SJSA1 (cell line): ENCODE measurements around the gene ZCCHC18. TPM values are rescaled to one million over a fixed set of nuclear protein-coding genes. Genes with fewer than 3 reads are reported as not detected.
A peak's percentile ranks its signal among the peaks of the same experiment; 100 is the strongest.
"Not testable (repeated sequence)": the region's sequence is repeated elsewhere in the genome, so short reads cannot be mapped to it uniquely, and the experiment has no call there.

Experiments
- DNase-seq, 2 experiments: peaks; one replicate each; pipeline ENCODE4 v3.0.0-alpha.2; 2015 to 2020; ENCODE audit warnings: low spot score in 2 of 2, low read depth in 1 of 2
- H3K27ac ChIP-seq: fragments of 250-450 bp; sonication (Bioruptor Pico); 2 replicates; pipeline ENCODE4 v1.5.1; 2020; ENCODE audit warnings: mild to moderate bottlenecking, moderate library complexity
- H3K27me3 ChIP-seq: fragments of 250-450 bp; sonication (Bioruptor Pico); replicated peaks from 2 replicates; pipeline ENCODE4 v1.5.1; 2020; ENCODE audit warnings: mild to moderate bottlenecking, moderate library complexity
- H3K36me3 ChIP-seq: fragments of 250-450 bp; sonication (Bioruptor Pico); 2 replicates; pipeline ENCODE4 v1.5.1; 2020; ENCODE audit warnings: mild to moderate bottlenecking
- H3K4me1 ChIP-seq: fragments of 250-450 bp; sonication (Bioruptor Pico); replicated peaks from 2 replicates; pipeline ENCODE4 v1.6.1; 2021; ENCODE audit warnings: mild to moderate bottlenecking
- H3K4me3 ChIP-seq: fragments of 250-450 bp; sonication (Bioruptor Pico); 2 replicates; pipeline ENCODE4 v1.5.1; 2020; ENCODE audit warnings: mild to moderate bottlenecking
- H3K9me3 ChIP-seq: fragments of 250-450 bp; sonication (Bioruptor Pico); replicated peaks from 2 replicates; pipeline ENCODE4 v1.5.1; 2020; ENCODE audit warnings: mild to moderate bottlenecking
- total RNA-seq: library from RNA; depleted of rRNA; stranded (reverse); fragments of >200 nt; shearing (Covaris generic); gene quantifications from 2 replicates; pipeline ENCODE4 v1.2.3, GENCODE V29; 2014; rRNA removed

Gene ZCCHC18
- total RNA-seq = 1.2 and 1.6 TPM in 2 replicates

- Histone ChIP-seq H3K27ac (no peak within 1 kb of the TSS), H3K36me3 (no peaks in the 10 kb centered on the region), H3K9me3 (no peaks in the 10 kb centered on the region), H3K27me3 (no peaks in the 10 kb centered on the region), H3K4me3 (peak within 1 kb of the TSS; percentile 53), H3K4me1 (no peaks in the 10 kb centered on the region)
- peak; percentile 54 to 67 for DNase-seq
Observed at GRCh38 chrX:104112326-104112951, at the start of gene ZCCHC18. ZCCHC18 (plus strand) TSS chrX:104112523; CDS start chrX:104114112, 1,589 bp downstream.

DNA sequence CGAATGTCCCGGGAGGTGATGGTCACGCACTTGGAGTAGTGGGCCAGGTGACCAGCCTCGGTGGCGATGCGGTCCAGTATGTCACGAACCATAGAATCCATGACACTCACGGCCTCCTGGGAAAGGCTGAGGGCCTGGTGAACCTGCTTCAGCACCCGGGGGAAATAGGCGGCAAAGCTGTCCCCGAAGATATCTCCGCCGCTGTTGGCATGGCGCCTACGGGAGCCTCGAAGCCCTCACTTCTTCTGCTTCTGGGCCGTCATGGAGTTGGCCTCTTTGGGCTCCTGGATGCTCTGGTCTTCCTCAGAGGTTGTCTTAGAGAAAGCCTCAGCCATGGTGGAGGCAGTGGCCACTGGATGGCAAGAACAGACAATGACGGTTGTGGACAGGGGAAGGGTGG is 49.7 kb upstream of the ZCCHC18 start:
- H3K27me3 ChIP-seq, H3K27ac ChIP-seq, H3K4me3 ChIP-seq, H3K36me3 ChIP-seq, DNase-seq, H3K9me3 ChIP-seq, H3K4me1 ChIP-seq: not testable (repeated sequence)

GRCh38 chrX:104075778-104076445 is 36.4 kb upstream of the ZCCHC18 start, which contains the start of gene TMSB15C:
TMSB15C (minus strand) TSS chrX:104076236.
- H3K27ac ChIP-seq, DNase-seq, H3K9me3 ChIP-seq, H3K27me3 ChIP-seq, H3K36me3 ChIP-seq, H3K4me1 ChIP-seq, H3K4me3 ChIP-seq: not testable (repeated sequence)

DNA sequence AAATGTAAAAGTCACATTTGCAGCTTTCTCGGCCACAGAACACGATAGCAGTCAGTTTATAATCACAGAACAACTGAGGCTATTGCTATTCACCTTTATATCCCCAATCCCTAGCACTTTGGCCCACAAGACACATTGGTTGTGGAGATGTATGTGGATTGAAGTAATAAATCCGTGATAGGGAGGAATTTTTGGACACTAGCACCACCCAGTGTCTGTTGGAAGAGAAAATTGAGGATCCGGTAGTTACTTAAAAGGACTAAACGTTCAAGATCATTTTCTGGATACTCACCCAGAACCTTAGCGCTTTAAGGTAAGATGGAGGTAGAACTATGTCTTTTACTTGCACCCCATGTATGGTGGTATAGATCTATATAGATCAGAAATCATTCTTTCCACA is 34.5 kb upstream of the ZCCHC18 start:
- H3K4me1 ChIP-seq, H3K36me3 ChIP-seq, H3K27ac ChIP-seq, H3K4me3 ChIP-seq, H3K9me3 ChIP-seq, DNase-seq, H3K27me3 ChIP-seq: not testable (repeated sequence)

DNA sequence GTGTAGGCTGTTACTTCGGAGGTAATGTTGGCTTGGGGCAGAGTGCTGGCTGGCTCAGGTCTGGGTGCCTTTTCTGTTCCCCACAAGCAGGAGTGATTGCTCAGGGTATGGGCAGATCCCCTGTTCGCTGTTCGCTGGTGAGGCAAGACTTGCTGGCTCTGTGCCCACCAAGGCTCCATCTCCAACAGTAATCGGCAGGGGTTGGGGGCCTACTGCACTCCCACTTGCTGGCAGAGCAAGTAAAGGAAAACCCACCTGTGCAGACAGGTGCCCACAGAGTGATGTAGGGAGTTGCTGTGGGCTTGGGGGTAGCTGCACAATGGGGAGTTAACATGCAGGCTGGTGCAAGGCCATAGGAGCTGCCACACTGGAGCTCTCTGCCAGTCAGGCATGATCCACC is 28.3 kb upstream of the ZCCHC18 start:
- no peaks in the 10 kb centered on the region for H3K4me1 ChIP-seq

GRCh38 chrX:104084534-104085277 is 27.6 kb upstream of the ZCCHC18 start:
- Histone ChIP-seq H3K27ac (no peak overlapping the region), H3K4me1 (no peaks in the 10 kb centered on the region), H3K4me3 (no peak overlapping the region), H3K36me3 (no peaks in the 10 kb centered on the region), H3K9me3 (no peaks in the 10 kb centered on the region), H3K27me3 (no peaks in the 10 kb centered on the region)
- no peak for DNase-seq

More for the DNA sequence above, 28.3 kb upstream of the ZCCHC18 start:
- H3K36me3 ChIP-seq = no peaks in the 10 kb centered on the region
- no peaks in the 10 kb centered on the region for H3K27me3 ChIP-seq
- H3K9me3 ChIP-seq = no peaks in the 10 kb centered on the region
- no peak overlapping the region for H3K4me3 ChIP-seq
- no peak overlapping the region for H3K27ac ChIP-seq
- no peak for DNase-seq

GRCh38 chrX:104085477-104085876 is 26.8 kb upstream of the ZCCHC18 start:
- Histone ChIP-seq H3K36me3 (no peaks in the 10 kb centered on the region), H3K27ac (no peak overlapping the region), H3K4me1 (no peaks in the 10 kb centered on the region), H3K27me3 (no peaks in the 10 kb centered on the region), H3K9me3 (no peaks in the 10 kb centered on the region), H3K4me3 (no peak overlapping the region)
- no peak for DNase-seq

- Histone ChIP-seq H3K4me1 (no peaks in the 10 kb centered on the region), H3K36me3 (no peaks in the 10 kb centered on the region), H3K27me3 (no peaks in the 10 kb centered on the region), H3K27ac (no peak overlapping the region), H3K9me3 (no peaks in the 10 kb centered on the region), H3K4me3 (no peak overlapping the region)
- DNase-seq = no peak
Observed at GRCh38 chrX:104085919-104086318, 26.4 kb upstream of the ZCCHC18 start.

- Histone ChIP-seq H3K4me1 (no peaks in the 10 kb centered on the region), H3K36me3 (no peaks in the 10 kb centered on the region), H3K27ac (no peak overlapping the region), H3K4me3 (no peak overlapping the region), H3K27me3 (no peaks in the 10 kb centered on the region), H3K9me3 (no peaks in the 10 kb centered on the region)
- DNase-seq = peak in 1 of 2 experiments; percentile 10
Observed at GRCh38 chrX:104098151-104098808, 14.0 kb upstream of the ZCCHC18 start.

- no peak overlapping the region for H3K4me3 ChIP-seq
- no peaks in the 10 kb centered on the region for H3K27me3 ChIP-seq
- no peak overlapping the region for H3K27ac ChIP-seq
- no peak for DNase-seq
- no peaks in the 10 kb centered on the region for H3K36me3 ChIP-seq
- H3K9me3 ChIP-seq = no peaks in the 10 kb centered on the region
- H3K4me1 ChIP-seq = no peaks in the 10 kb centered on the region
Observed at GRCh38 chrX:104098919-104099318, 13.4 kb upstream of the ZCCHC18 start.

- Histone ChIP-seq H3K36me3 (no peaks in the 10 kb centered on the region), H3K4me1 (no peaks in the 10 kb centered on the region), H3K9me3 (no peaks in the 10 kb centered on the region), H3K4me3 (no peak overlapping the region), H3K27me3 (no peaks in the 10 kb centered on the region), H3K27ac (no peak overlapping the region)
- DNase-seq = no peak
Observed at GRCh38 chrX:104104676-104105075, 7.6 kb upstream of the ZCCHC18 start.

DNA sequence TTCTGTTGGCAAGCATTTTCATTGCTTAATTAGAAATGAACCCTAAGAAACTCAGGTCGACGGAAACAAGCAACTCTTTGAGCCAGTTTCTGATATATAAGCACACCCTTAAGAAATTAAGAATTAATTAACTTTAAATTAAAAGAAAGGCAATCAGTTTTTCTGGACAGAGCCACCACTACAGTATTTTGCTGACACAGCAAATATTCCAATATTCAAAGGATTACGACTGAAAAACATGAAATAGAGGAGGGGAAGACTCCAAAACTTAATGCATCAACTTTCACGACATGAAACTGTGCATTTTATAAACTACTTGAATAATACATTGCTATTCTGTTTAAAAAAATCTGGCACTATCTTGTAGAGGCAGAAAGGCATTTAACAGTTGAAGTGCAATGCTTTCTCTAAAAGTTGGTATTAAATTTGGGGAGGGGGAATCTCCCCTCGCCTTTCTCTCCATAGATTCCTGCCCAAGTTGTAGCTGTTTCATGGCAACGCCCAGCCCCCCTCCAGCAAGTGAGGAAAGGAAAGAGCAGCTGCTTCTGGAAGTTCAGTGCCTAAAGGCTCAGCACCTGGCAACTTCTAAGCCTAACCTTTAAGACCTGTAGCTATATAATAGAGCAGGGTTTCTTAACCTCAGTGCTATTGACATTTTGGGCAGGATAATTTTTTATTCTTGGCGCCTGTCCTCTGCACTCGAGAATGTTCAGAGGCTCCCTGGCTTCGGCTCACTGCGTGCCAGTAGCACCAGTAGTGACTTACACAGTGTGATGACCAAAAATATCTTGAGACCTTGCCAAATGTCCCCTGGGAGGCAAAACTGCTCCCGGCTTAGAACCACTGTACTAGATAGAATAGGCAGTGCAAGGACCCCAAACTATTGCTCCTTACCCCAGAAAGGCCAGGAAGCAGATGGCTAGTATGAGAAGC is 6.7 kb upstream of the ZCCHC18 start:
- DNase-seq = no peak
- Histone ChIP-seq H3K4me1 (no peaks in the 10 kb centered on the region), H3K9me3 (no peaks in the 10 kb centered on the region), H3K27ac (no peak overlapping the region), H3K4me3 (no peak overlapping the region), H3K36me3 (no peaks in the 10 kb centered on the region), H3K27me3 (no peaks in the 10 kb centered on the region)

- Histone ChIP-seq H3K36me3 (no peaks in the 10 kb centered on the region), H3K9me3 (no peaks in the 10 kb centered on the region), H3K27me3 (no peaks in the 10 kb centered on the region), H3K4me3 (no peak overlapping the region), H3K27ac (no peak overlapping the region), H3K4me1 (no peaks in the 10 kb centered on the region)
- no peak for DNase-seq
Observed at GRCh38 chrX:104108955-104109354, 3.4 kb upstream of the ZCCHC18 start.
